Measurements from ENCODE around the gene LRFN3.

- TF ChIP-seq POLR2A (IDR thresholded peaks at IDR 0.05; ENCODE audit: low read depth, low read length) (no peak), POLR2AphosphoS5 (IDR thresholded peaks at IDR 0.05; ENCODE audit: low read depth, low read length) (no peak)
These were observed 9.1 kb downstream of the LRFN3 start for GRCh38 chr19:35945121-35945790.
